ENCODE measurements around the gene PRKAR1B. TPM values are rescaled to one million over a fixed set of nuclear protein-coding genes. Genes with fewer than 3 reads are reported as not detected.
"Not testable (repeated sequence)": the region's sequence is repeated elsewhere in the genome, so short reads cannot be mapped to it uniquely, and the experiment has no call there.

PRKAR1B gene
- total and polyA plus RNA-seq, 8 donors: 4.5 to 45.8 (median 11.1) TPM

GRCh38 chr7:755413-755805, 28.3 kb upstream of the PRKAR1B start:
- Histone ChIP-seq H3K27me3 (no peaks in the 10 kb centered on the region), H3K36me3 (peaks cover 33 to 94% (median 93%) of the 10 kb centered on the region in 4 donors), H3K27ac (no peak overlapping the region), H3K9me3 (no peaks in the 10 kb centered on the region), H3K4me3 (no peak overlapping the region), H3K4me1 (peaks cover 0 to 32% (median 1%) of the 10 kb centered on the region in 4 donors)
- 86 to 97% (median 87%) methylated on average over 9 of the region's 9 CpGs for WGBS, 5 donors
- DNase-seq: no peak
- TF ChIP-seq CTCF (IDR thresholded peaks at IDR 0.05) (no peak), POLR2A (IDR thresholded peaks at IDR 0.05) (no peak), POLR2AphosphoS5 (IDR thresholded peaks at IDR 0.05) (no peak), EP300 (IDR thresholded peaks at IDR 0.05) (no peak)
- intact Hi-C loops (cut with DNase I; ENCODE audit: low total_unique reads): no loop called here

GRCh38 chr7:754531-755412, 27.7 kb upstream of the PRKAR1B start:
- H3K4me1 ChIP-seq: peaks cover 0 to 32% (median 3%) of the 10 kb centered on the region in 4 donors
- DNase-seq: no peak
- TF ChIP-seq EP300 (IDR thresholded peaks at IDR 0.05) (no peak), POLR2A (IDR thresholded peaks at IDR 0.05) (no peak), POLR2AphosphoS5 (IDR thresholded peaks at IDR 0.05) (no peak), CTCF (IDR thresholded peaks at IDR 0.05) (no peak)
- intact Hi-C loops (cut with DNase I; ENCODE audit: low total_unique reads): no loop called here
- H3K27ac ChIP-seq: no peak overlapping the region
- no peaks in the 10 kb centered on the region for H3K27me3 ChIP-seq
- H3K4me3 ChIP-seq: no peak overlapping the region
- no peaks in the 10 kb centered on the region for H3K9me3 ChIP-seq
- peaks cover 33 to 97% (median 95%) of the 10 kb centered on the region in 4 donors for H3K36me3 ChIP-seq
- WGBS, 5 donors: 92 to 97% (median 94%) methylated on average over 24 to 49 of the region's 49 CpGs

- no peak overlapping the region for H3K4me3 ChIP-seq
- WGBS, 5 donors: 92 to 97% (median 96%) methylated on average over 17 of the region's 17 CpGs
- intact Hi-C loops (cut with DNase I; ENCODE audit: low total_unique reads): no loop called here
- no peak for DNase-seq
- peaks cover 33 to 90% (median 82%) of the 10 kb centered on the region in 4 donors for H3K36me3 ChIP-seq
- TF ChIP-seq POLR2A (IDR thresholded peaks at IDR 0.05): no peak
- H3K27ac ChIP-seq: no peak overlapping the region
- peaks cover 0 to 30% (median 10%) of the 10 kb centered on the region in 4 donors for H3K4me1 ChIP-seq
- H3K9me3 ChIP-seq: no peaks in the 10 kb centered on the region
- no peaks in the 10 kb centered on the region for H3K27me3 ChIP-seq
Measured at GRCh38 chr7:753190-753589, 26.1 kb upstream of the PRKAR1B start.

DNA sequence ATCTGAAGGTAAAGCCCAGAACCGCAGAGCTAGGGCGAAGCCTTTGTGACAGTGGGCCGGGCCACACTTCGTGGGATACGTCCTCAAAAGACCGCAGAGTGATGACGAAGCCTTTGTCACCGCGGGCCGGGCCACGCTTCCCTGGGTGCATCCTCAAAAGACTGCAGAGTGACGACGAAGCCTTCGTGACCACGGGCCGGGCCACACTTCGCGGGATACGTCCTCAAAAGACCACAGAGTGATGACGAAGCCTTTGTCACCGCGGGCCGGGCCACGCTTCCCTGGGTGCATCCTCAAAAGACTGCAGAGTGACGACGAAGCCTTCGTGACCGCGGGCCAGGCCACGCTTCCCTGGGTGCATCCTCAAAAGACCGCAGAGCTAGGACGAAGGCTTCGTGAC, 25.2 kb upstream of the PRKAR1B start:
- intact Hi-C loops (cut with DNase I; ENCODE audit: low total_unique reads); H3K4me3 ChIP-seq; H3K9me3 ChIP-seq; DNase-seq; H3K27me3 ChIP-seq; H3K27ac ChIP-seq: not testable (repeated sequence)
- 88 to 97% (median 92%) methylated on average over 33 of the region's 33 CpGs for WGBS, 5 donors
- H3K36me3 ChIP-seq: peaks cover 24 to 80% (median 73%) of the 10 kb centered on the region in 4 donors
- peaks cover 0 to 24% (median 10%) of the 10 kb centered on the region in 4 donors for H3K4me1 ChIP-seq

- 89 to 95% (median 91%) methylated on average over 15 of the region's 15 CpGs for WGBS, 5 donors
- H3K27ac ChIP-seq: no peak overlapping the region
- no peak for TF ChIP-seq POLR2AphosphoS5 (IDR thresholded peaks at IDR 0.05)
- no peak for TF ChIP-seq EP300 (IDR thresholded peaks at IDR 0.05)
- no peak for TF ChIP-seq CTCF (IDR thresholded peaks at IDR 0.05)
- no peak for TF ChIP-seq POLR2A (IDR thresholded peaks at IDR 0.05)
- peaks cover 0 to 19% (median 10%) of the 10 kb centered on the region in 4 donors for H3K4me1 ChIP-seq
- no peak overlapping the region for H3K4me3 ChIP-seq
- peaks cover 20 to 76% (median 69%) of the 10 kb centered on the region in 4 donors for H3K36me3 ChIP-seq
- intact Hi-C loops (cut with DNase I; ENCODE audit: low total_unique reads): no loop called here
- H3K27me3 ChIP-seq: no peaks in the 10 kb centered on the region
- no peaks in the 10 kb centered on the region for H3K9me3 ChIP-seq
- no peak for DNase-seq
Measured at GRCh38 chr7:751826-752225, 24.7 kb upstream of the PRKAR1B start.

All from stomach (tissue), 9 donors.